Body of pancreas (tissue), 4 donors: ENCODE measurements around the gene PRTN3.

Source experiments
- POLR2A ChIP-seq, 3 donors: fragments of 450-650 bp; IDR thresholded peaks; one replicate each; pipeline ENCODE4 v1.6.1; 2016; ENCODE audit warnings: antibody characterized with exemption in 3 of 3, mild to moderate bottlenecking in 2 of 3
- TF ChIP-seq, protein P1 (sequence below), 7 experiments: fragments of 450-650 bp in 4 of 7; fragments of 200-600 bp in 3 of 7; sonication (generic) in 3 of 7; IDR thresholded peaks; one replicate each; pipeline ENCODE4 v1.5.1; 2016 to 2019; ENCODE audit warnings: antibody characterized with exemption in 7 of 7

DNA sequence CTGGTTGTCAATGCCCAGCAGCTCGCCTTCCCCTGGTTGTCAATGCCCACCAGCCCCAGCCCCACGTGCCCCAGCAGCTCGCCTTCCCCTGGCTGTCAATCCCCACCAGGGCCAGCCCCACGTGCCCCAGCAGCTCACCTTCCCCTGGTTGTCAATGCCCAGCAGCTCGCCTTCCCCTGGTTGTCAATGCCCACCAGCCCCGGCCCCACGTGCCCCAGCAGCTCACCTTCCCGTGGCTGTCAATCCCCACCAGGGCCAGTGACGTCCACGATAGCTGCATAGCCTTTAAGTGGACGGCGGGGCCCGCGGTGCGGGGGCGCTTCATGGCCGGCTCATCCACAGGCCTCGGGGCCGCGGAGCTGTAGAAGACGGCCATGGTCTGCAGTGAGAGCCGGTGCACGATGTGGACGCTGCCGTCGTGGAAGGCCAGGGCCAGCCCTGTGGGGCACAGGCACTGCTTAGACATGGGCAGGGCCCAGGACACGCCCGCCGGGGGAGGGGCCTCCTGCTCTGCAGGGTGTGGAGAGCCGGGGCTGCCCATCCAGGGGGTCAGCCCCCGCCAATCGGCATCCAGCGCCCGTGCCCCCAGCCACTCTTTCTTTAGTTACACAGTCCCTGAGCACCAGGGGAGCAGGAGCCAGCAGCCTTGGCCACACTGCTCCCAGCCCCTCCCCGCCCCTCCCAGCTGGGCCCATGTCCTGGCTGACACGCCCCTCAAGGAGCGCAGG is 39.1 kb downstream of the PRTN3 start:
- TF ChIP-seq, protein P1, sequence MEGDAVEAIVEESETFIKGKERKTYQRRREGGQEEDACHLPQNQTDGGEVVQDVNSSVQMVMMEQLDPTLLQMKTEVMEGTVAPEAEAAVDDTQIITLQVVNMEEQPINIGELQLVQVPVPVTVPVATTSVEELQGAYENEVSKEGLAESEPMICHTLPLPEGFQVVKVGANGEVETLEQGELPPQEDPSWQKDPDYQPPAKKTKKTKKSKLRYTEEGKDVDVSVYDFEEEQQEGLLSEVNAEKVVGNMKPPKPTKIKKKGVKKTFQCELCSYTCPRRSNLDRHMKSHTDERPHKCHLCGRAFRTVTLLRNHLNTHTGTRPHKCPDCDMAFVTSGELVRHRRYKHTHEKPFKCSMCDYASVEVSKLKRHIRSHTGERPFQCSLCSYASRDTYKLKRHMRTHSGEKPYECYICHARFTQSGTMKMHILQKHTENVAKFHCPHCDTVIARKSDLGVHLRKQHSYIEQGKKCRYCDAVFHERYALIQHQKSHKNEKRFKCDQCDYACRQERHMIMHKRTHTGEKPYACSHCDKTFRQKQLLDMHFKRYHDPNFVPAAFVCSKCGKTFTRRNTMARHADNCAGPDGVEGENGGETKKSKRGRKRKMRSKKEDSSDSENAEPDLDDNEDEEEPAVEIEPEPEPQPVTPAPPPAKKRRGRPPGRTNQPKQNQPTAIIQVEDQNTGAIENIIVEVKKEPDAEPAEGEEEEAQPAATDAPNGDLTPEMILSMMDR (IDR thresholded peaks at IDR 0.05), result no peak
- TF ChIP-seq POLR2A (IDR thresholded peaks at IDR 0.05), result no peak
